Brain microvascular endothelial cell (primary cell): ENCODE measurements around the gene NAT14.

Experiments used
- DNase-seq: peaks from one replicate; pipeline ENCODE4 v3.0.0-alpha.2; 2020
- H3K27ac ChIP-seq: fragments of 250-450 bp; sonication (Bioruptor Pico); 2 replicates; pipeline ENCODE4 v1.5.1; 2020; ENCODE audit warnings: mild to moderate bottlenecking, moderate library complexity
- H3K27me3 ChIP-seq: fragments of 250-450 bp; sonication (Bioruptor Pico); replicated peaks from 2 replicates; pipeline ENCODE4 v1.5.1; 2020; ENCODE audit warnings: mild to moderate bottlenecking
- H3K36me3 ChIP-seq: fragments of 250-450 bp; sonication (Bioruptor Pico); replicated peaks from 2 replicates; pipeline ENCODE4 v1.5.1; 2020; ENCODE audit warnings: mild to moderate bottlenecking
- H3K4me3 ChIP-seq: 2 replicates; pipeline ENCODE4 v1.5.1; 2011; ENCODE audit warnings: low read depth, mild to moderate bottlenecking, control low read depth, low read length, moderate library complexity
- CTCF ChIP-seq: IDR thresholded peaks from 2 replicates; pipeline ENCODE4 v1.5.1; 2011; ENCODE audit warnings: low read depth, mild to moderate bottlenecking, moderate library complexity, low read length, control low read depth, inconsistent platforms; ENCODE audit errors: missing control alignments
- in situ Hi-C: cut with HindIII; loops from 2 replicates; pipeline ENCODE4 v1.10.0; 2017; ENCODE audit warnings: low sequenced_read_pairs, low pct_ligation_motif_present

Gene NAT14

GRCh38 chr19:55525289-55526101 lies 40.5 kb downstream of the NAT14 start:
- no peaks in the 10 kb centered on the region for H3K36me3 ChIP-seq
- no peak overlapping the region for H3K4me3 ChIP-seq
- in situ Hi-C loops = no loop called here
- no peak for DNase-seq
- TF ChIP-seq CTCF = no peak
- no peaks in the 10 kb centered on the region for H3K27me3 ChIP-seq
- no peak overlapping the region for H3K27ac ChIP-seq

GRCh38 chr19:55526216-55527196 lies 41.5 kb downstream of the NAT14 start:
- peak; percentile 62 for DNase-seq
- Histone ChIP-seq H3K27me3 (no peaks in the 10 kb centered on the region), H3K27ac (no peak overlapping the region), H3K36me3 (no peaks in the 10 kb centered on the region), H3K4me3 (no peak overlapping the region)
- TF ChIP-seq CTCF = no peak
- in situ Hi-C loops = no loop called here

GRCh38 chr19:55527197-55528029 lies 42.4 kb downstream of the NAT14 start:
- in situ Hi-C loops = no loop called here
- no peaks in the 10 kb centered on the region for H3K27me3 ChIP-seq
- no peak for TF ChIP-seq CTCF
- DNase-seq = no peak
- H3K4me3 ChIP-seq = no peak overlapping the region
- no peak overlapping the region for H3K27ac ChIP-seq
- no peaks in the 10 kb centered on the region for H3K36me3 ChIP-seq

GRCh38 chr19:55528030-55528803 lies 43.2 kb downstream of the NAT14 start:
- peak; percentile 33 for TF ChIP-seq CTCF
- DNase-seq = no peak
- Histone ChIP-seq H3K27me3 (no peaks in the 10 kb centered on the region), H3K36me3 (no peaks in the 10 kb centered on the region), H3K4me3 (no peak overlapping the region), H3K27ac (no peak overlapping the region)
- in situ Hi-C loops = no loop called here
